ENCODE data around the gene OR2A2. TPM values are rescaled to one million over a fixed set of nuclear protein-coding genes. Genes with fewer than 3 reads are reported as not detected.

Gene OR2A2
- polyA plus RNA-seq, 1 of the 3 experiments (the other 2 are of a cell fraction), result not detected

DNA sequence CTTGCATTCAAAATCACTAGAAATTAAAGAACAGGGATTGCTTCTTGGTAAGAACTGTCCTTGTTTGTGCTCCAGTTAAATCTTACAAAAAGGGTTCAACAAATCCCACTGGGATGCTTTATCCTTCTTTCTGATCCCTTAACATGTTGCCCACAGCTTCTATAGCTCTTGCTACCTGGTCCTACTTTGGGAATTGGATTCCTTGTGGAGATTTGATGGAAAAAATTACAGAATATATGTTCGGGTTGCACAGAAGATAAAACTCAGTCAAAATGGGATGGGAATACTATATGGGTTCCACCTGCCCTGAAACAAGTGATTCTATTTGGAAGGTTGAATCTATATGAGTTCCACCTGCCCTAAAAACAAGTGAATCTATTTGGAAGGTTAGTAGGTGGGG is 39.9 kb upstream of the OR2A2 start, which contains the start of gene OR2A25:
Gene OR2A25, plus strand, starts transcription at position 301 of the 400 bp plus-strand sequence. CDS start 4,409 bp downstream, outside the sequence.
- Histone ChIP-seq H3K9ac (no peak within 1 kb of the TSS), H3K27ac (ENCODE audit: low read depth in 2 of 2, low read length in 1 of 2) (no peak within 1 kb of the TSS), H3K9me2 (no peaks in the 10 kb centered on the region), H2AFZ (ENCODE audit: low read depth) (no peak within 1 kb of the TSS), H3K9me3 (no peaks in the 10 kb centered on the region), H3K36me3 (replicated peaks in 1 of 2; ENCODE audit: control insufficient read depth in 1 of 2, insufficient read depth in 2 of 2, low read length in 1 of 2) (no peaks in the 10 kb centered on the region), H3K27me3 (ENCODE audit: insufficient read depth) (peaks cover 14% of the 10 kb centered on the region; the same call in 1 of the 2 replicates), H4K20me1 (ENCODE audit: insufficient read depth) (no peaks in the 10 kb centered on the region), H3K79me2 (ENCODE audit: insufficient read depth) (no peaks in the 10 kb centered on the region), H3K4me1 (ENCODE audit: control insufficient read depth in 1 of 2, insufficient read depth in 2 of 2, low read depth in 1 of 2, low read length in 1 of 2) (no peaks in the 10 kb centered on the region), H3K4me3 (ENCODE audit: low read depth in 2 of 2, low read length in 1 of 2) (no peak within 1 kb of the TSS), H3K4me2 (no peak within 1 kb of the TSS), H3F3A (replicated peaks; ENCODE audit: insufficient read depth) (no peaks in the 10 kb centered on the region)
- CTCF ChIA-PET, result no interaction called here
- WGBS (ENCODE audit: low lambda C conversion rate), result 0% methylated on average over 1 of the region's 1 CpG
- TF ChIP-seq SMC3 (IDR thresholded peaks at IDR 0.05; ENCODE audit: low read depth, low read length), result no peak
- no peak for TF ChIP-seq USF1 (IDR thresholded peaks at IDR 0.05; ENCODE audit: borderline replicate concordance, low read depth)
- no peak for TF ChIP-seq RCOR1 (IDR thresholded peaks at IDR 0.05; ENCODE audit: low read length)
- TF ChIP-seq RXRA (IDR thresholded peaks at IDR 0.05; ENCODE audit: borderline replicate concordance, low read depth), result no peak
- no peak for TF ChIP-seq NFIC (IDR thresholded peaks at IDR 0.05; ENCODE audit: borderline replicate concordance)
- no peak for TF ChIP-seq GATA2 (CRISPR knock-in tag; IDR thresholded peaks at IDR 0.05)
- no peak for TF ChIP-seq MEF2A (IDR thresholded peaks at IDR 0.05; ENCODE audit: borderline replicate concordance, low read depth)
- TF ChIP-seq, protein P1, sequence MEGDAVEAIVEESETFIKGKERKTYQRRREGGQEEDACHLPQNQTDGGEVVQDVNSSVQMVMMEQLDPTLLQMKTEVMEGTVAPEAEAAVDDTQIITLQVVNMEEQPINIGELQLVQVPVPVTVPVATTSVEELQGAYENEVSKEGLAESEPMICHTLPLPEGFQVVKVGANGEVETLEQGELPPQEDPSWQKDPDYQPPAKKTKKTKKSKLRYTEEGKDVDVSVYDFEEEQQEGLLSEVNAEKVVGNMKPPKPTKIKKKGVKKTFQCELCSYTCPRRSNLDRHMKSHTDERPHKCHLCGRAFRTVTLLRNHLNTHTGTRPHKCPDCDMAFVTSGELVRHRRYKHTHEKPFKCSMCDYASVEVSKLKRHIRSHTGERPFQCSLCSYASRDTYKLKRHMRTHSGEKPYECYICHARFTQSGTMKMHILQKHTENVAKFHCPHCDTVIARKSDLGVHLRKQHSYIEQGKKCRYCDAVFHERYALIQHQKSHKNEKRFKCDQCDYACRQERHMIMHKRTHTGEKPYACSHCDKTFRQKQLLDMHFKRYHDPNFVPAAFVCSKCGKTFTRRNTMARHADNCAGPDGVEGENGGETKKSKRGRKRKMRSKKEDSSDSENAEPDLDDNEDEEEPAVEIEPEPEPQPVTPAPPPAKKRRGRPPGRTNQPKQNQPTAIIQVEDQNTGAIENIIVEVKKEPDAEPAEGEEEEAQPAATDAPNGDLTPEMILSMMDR (IDR thresholded peaks at IDR 0.05), result no peak
- TF ChIP-seq, protein P2, sequence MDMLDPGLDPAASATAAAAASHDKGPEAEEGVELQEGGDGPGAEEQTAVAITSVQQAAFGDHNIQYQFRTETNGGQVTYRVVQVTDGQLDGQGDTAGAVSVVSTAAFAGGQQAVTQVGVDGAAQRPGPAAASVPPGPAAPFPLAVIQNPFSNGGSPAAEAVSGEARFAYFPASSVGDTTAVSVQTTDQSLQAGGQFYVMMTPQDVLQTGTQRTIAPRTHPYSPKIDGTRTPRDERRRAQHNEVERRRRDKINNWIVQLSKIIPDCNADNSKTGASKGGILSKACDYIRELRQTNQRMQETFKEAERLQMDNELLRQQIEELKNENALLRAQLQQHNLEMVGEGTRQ (IDR thresholded peaks at IDR 0.05; ENCODE audit: borderline replicate concordance, low read depth, low read length), result no peak
- TF ChIP-seq CHD2 (IDR thresholded peaks at IDR 0.05; ENCODE audit: low read length, partially characterized antibody), result no peak
- TF ChIP-seq ZBTB33 (IDR thresholded peaks at IDR 0.05; ENCODE audit: borderline replicate concordance, low read depth), result no peak
- no peak for TF ChIP-seq YY1 (IDR thresholded peaks at IDR 0.05; ENCODE audit: low read depth)
- no peak for TF ChIP-seq POLR2AphosphoS5 (IDR thresholded peaks at IDR 0.05; ENCODE audit: low read depth, low read length)
- no peak for TF ChIP-seq FOXM1 (IDR thresholded peaks at IDR 0.05; ENCODE audit: low read depth)
- TF ChIP-seq IRF3 (IDR thresholded peaks at IDR 0.05; ENCODE audit: low read depth, low read length), result no peak
- TF ChIP-seq EP300 (IDR thresholded peaks at IDR 0.05; ENCODE audit: borderline replicate concordance in 1 of 2, low read depth in 1 of 2, low read length in 1 of 2), result no peak
- POLR2A ChIA-PET, result no interaction called here
- DNase-seq, result no peak
